Activated CD4-positive, alpha-beta memory T cell treated with anti-CD3 and anti-CD28 coated beads, Interleukin-2, amount 10 ng/mL, durations not matched to agents 7 days and 5 days (primary cell): ENCODE data around the gene PTPN11. TPM values are rescaled to one million over a fixed set of nuclear protein-coding genes. Genes with fewer than 3 reads are reported as not detected.
A peak's percentile ranks its signal among the peaks of the same experiment; 100 is the strongest.
"Not testable (repeated sequence)": the region's sequence is repeated elsewhere in the genome, so short reads cannot be mapped to it uniquely, and the experiment has no call there.

Experiments used
- CTCF ChIA-PET: fragments of 350-600 bp; sonication (Branson Sonifier 250); formaldehyde crosslinking; loops from one replicate; lab custom pipeline; 2021; ENCODE audit warnings: antibody characterized with exemption, inconsistent platforms; lab: Charles Lee
- POLR2A ChIA-PET: fragments of 350-600 bp; sonication (Branson Sonifier 250); formaldehyde crosslinking; loops from one replicate; lab custom pipeline; 2021; ENCODE audit warnings: antibody characterized with exemption; lab: Charles Lee
- DNase-seq: peaks from one replicate; pipeline ENCODE4 v3.0.0-alpha.2; 2020
- H3K27ac Mint-ChIP-seq: one replicate; pipeline ENCODE4 v1.8.0; 2021; ENCODE audit warnings: mild to moderate bottlenecking, mixed read lengths
- H3K27me3 Mint-ChIP-seq: one replicate; pipeline ENCODE4 v1.8.0; 2021; ENCODE audit warnings: mixed read lengths
- H3K36me3 Mint-ChIP-seq: one replicate; pipeline ENCODE4 v1.8.0; 2021; ENCODE audit warnings: low read depth, mixed read lengths
- H3K4me1 Mint-ChIP-seq: one replicate; pipeline ENCODE4 v1.8.0; 2021; ENCODE audit warnings: mixed read lengths
- H3K4me3 Mint-ChIP-seq: one replicate; pipeline ENCODE4 v1.8.0; 2021; ENCODE audit warnings: mild to moderate bottlenecking, mixed read lengths
- H3K9me3 Mint-ChIP-seq: one replicate; pipeline ENCODE4 v1.8.0; 2021; ENCODE audit warnings: mixed read lengths
- total RNA-seq, 2 experiments: library from RNA; stranded (reverse); gene quantifications; one replicate each; pipeline ENCODE4 v1.2.3, GENCODE V29; 2021

Gene PTPN11
- total RNA-seq, 2 experiments from 2014 or later: 88.1 to 92.3 TPM

GRCh38 chr12:112389922-112390654, 28.7 kb upstream of the PTPN11 start:
- H3K36me3 Mint-ChIP-seq, POLR2A ChIA-PET, H3K27ac Mint-ChIP-seq, DNase-seq, H3K9me3 Mint-ChIP-seq, H3K4me3 Mint-ChIP-seq, CTCF ChIA-PET: not testable (repeated sequence)
- peaks cover 16% of the 10 kb centered on the region for H3K27me3 Mint-ChIP-seq
- H3K4me1 Mint-ChIP-seq: peaks cover 12% of the 10 kb centered on the region

- H3K9me3 Mint-ChIP-seq: no peaks in the 10 kb centered on the region
- ChIA-PET POLR2A (no interaction called here), CTCF (interaction anchor here (0.6 kb wide), 1 partner anchor 448 kb away, joined by 4 read pairs; no protein-coding TSS in a partner anchor)
- H3K27ac Mint-ChIP-seq: no peak overlapping the region
- DNase-seq: no peak
- no peaks in the 10 kb centered on the region for H3K4me1 Mint-ChIP-seq
- no peaks in the 10 kb centered on the region for H3K36me3 Mint-ChIP-seq
- peaks cover 19% of the 10 kb centered on the region for H3K27me3 Mint-ChIP-seq
- H3K4me3 Mint-ChIP-seq: no peak overlapping the region
These were observed 25.4 kb upstream of the PTPN11 start for GRCh38 chr12:112393328-112393727.

GRCh38 chr12:112401054-112401453, 17.7 kb upstream of the PTPN11 start:
- Mint-ChIP-seq H3K27me3 (peaks cover 3% of the 10 kb centered on the region), H3K9me3 (no peaks in the 10 kb centered on the region), H3K36me3 (peaks cover 21% of the 10 kb centered on the region), H3K4me1 (peaks cover 10% of the 10 kb centered on the region), H3K4me3 (no peak overlapping the region), H3K27ac (no peak overlapping the region)
- POLR2A ChIA-PET: interaction anchor here (0.6 kb wide), 1 partner anchor 275 kb away, joined by 3 read pairs; no protein-coding TSS in a partner anchor
- CTCF ChIA-PET: interaction anchor here (0.7 to 1.9 kb wide), 2 partner anchors 14 to 122 kb away, joined by 3 to 10 read pairs; no protein-coding TSS in a partner anchor
- no peak for DNase-seq

- Mint-ChIP-seq H3K36me3 (peaks cover 31% of the 10 kb centered on the region), H3K4me3 (no peak overlapping the region), H3K27me3 (no peaks in the 10 kb centered on the region), H3K9me3 (no peaks in the 10 kb centered on the region), H3K4me1 (peaks cover 18% of the 10 kb centered on the region), H3K27ac (no peak overlapping the region)
- DNase-seq: no peak
- POLR2A ChIA-PET: interaction anchor here (1.2 kb wide), 1 partner anchor 560 kb away, joined by 3 read pairs; the partner anchor contains the start of gene MAPKAPK5
- CTCF ChIA-PET: interaction anchor here (0.7 to 1.9 kb wide), 3 partner anchors 15 to 123 kb away, joined by 3 to 10 read pairs (median 3); no protein-coding TSS in a partner anchor
These were observed 16.7 kb upstream of the PTPN11 start for GRCh38 chr12:112401903-112402498.

- peak overlapping the region; percentile 98 for H3K4me3 Mint-ChIP-seq
- no peak overlapping the region for H3K27ac Mint-ChIP-seq
- no peaks in the 10 kb centered on the region for H3K27me3 Mint-ChIP-seq
- H3K4me1 Mint-ChIP-seq: peaks cover 44% of the 10 kb centered on the region
- ChIA-PET CTCF (interaction anchor here (1.3 to 1.9 kb wide), 2 partner anchors 27 to 209 kb away, joined by 3 to 5 read pairs; no protein-coding TSS in a partner anchor), POLR2A (interaction anchor here (1.0 to 1.6 kb wide), 2 partner anchors 11 to 281 kb away, joined by 4 to 6 read pairs; partner anchors contain the start of genes PTPN11 and TRAFD1)
- H3K36me3 Mint-ChIP-seq: peaks cover 55% of the 10 kb centered on the region
- DNase-seq: no peak
- H3K9me3 Mint-ChIP-seq: no peaks in the 10 kb centered on the region
These were observed 11.9 kb upstream of the PTPN11 start for GRCh38 chr12:112406519-112407488.

GRCh38 chr12:112407683-112408082, 11.1 kb upstream of the PTPN11 start:
- POLR2A ChIA-PET, DNase-seq, H3K27me3 Mint-ChIP-seq, H3K9me3 Mint-ChIP-seq: not testable (repeated sequence)
- H3K27ac Mint-ChIP-seq: peak overlapping the region; percentile 69
- peaks cover 44% of the 10 kb centered on the region for H3K4me1 Mint-ChIP-seq
- H3K4me3 Mint-ChIP-seq: peak overlapping the region; percentile 98
- CTCF ChIA-PET: interaction anchor here (1.9 kb wide), 1 partner anchor 210 kb away, joined by 5 read pairs; no protein-coding TSS in a partner anchor
- H3K36me3 Mint-ChIP-seq: peaks cover 55% of the 10 kb centered on the region

GRCh38 chr12:112408621-112409020, 10.1 kb upstream of the PTPN11 start:
- ChIA-PET CTCF (no interaction called here), POLR2A (no interaction called here)
- DNase-seq: peak; percentile 30
- Mint-ChIP-seq H3K4me1 (peaks cover 44% of the 10 kb centered on the region), H3K27me3 (no peaks in the 10 kb centered on the region), H3K9me3 (no peaks in the 10 kb centered on the region), H3K4me3 (peak overlapping the region; percentile 98), H3K27ac (peak overlapping the region; percentile 98), H3K36me3 (peaks cover 53% of the 10 kb centered on the region)

- H3K27me3 Mint-ChIP-seq: no peaks in the 10 kb centered on the region
- H3K36me3 Mint-ChIP-seq: peaks cover 51% of the 10 kb centered on the region
- peak within 1 kb of the TSS; percentile 98 for H3K4me3 Mint-ChIP-seq
- peak within 1 kb of the TSS; percentile 98 for H3K27ac Mint-ChIP-seq
- CTCF ChIA-PET: no interaction called here
- peak; percentile 82 for DNase-seq
- H3K4me1 Mint-ChIP-seq: peaks cover 44% of the 10 kb centered on the region
- POLR2A ChIA-PET: interaction anchor here (1.5 kb wide), 1 partner anchor 9 kb away, joined by 10 read pairs; the partner anchor contains the start of gene PTPN11
- no peaks in the 10 kb centered on the region for H3K9me3 Mint-ChIP-seq
These were observed 9.5 kb upstream of the PTPN11 start, which contains the start of gene RPL6 for GRCh38 chr12:112409064-112409905. RPL6 (minus strand) TSS chr12:112409605; CDS start chr12:112408656, 949 bp downstream.

GRCh38 chr12:112409906-112410244, 8.9 kb upstream of the PTPN11 start:
- Mint-ChIP-seq H3K27ac (no peak overlapping the region), H3K27me3 (peaks cover under 1% of the 10 kb centered on the region), H3K9me3 (no peaks in the 10 kb centered on the region), H3K4me1 (peaks cover 40% of the 10 kb centered on the region), H3K4me3 (peak overlapping the region; percentile 98), H3K36me3 (peaks cover 45% of the 10 kb centered on the region)
- ChIA-PET CTCF (interaction anchor here (1.6 kb wide), 1 partner anchor 212 kb away, joined by 11 read pairs; no protein-coding TSS in a partner anchor), POLR2A (interaction anchor here (0.7 to 1.5 kb wide), 2 partner anchors 9 to 700 kb away, joined by 3 to 10 read pairs; partner anchors contain the start of gene PTPN11)
- DNase-seq: no peak

GRCh38 chr12:112413855-112414625, 4.7 kb upstream of the PTPN11 start:
- POLR2A ChIA-PET: interaction anchor here (0.9 kb wide), 1 partner anchor 401 kb away, joined by 3 read pairs; the partner anchor contains the start of gene TMEM116
- no peaks in the 10 kb centered on the region for H3K9me3 Mint-ChIP-seq

GRCh38 chr12:112415457-112415856, 3.3 kb upstream of the PTPN11 start:
- H3K27ac Mint-ChIP-seq, H3K9me3 Mint-ChIP-seq, H3K4me3 Mint-ChIP-seq, H3K36me3 Mint-ChIP-seq, POLR2A ChIA-PET, DNase-seq, H3K27me3 Mint-ChIP-seq: not testable (repeated sequence)
- peaks cover 25% of the 10 kb centered on the region for H3K4me1 Mint-ChIP-seq
- CTCF ChIA-PET: interaction anchor here (0.6 to 0.7 kb wide), 2 partner anchors 10 to 827 kb away, joined by 3 to 4 read pairs; no protein-coding TSS in a partner anchor

More at GRCh38 chr12:112413855-112414625, 4.7 kb upstream of the PTPN11 start:
- H3K27me3 Mint-ChIP-seq: peaks cover 2% of the 10 kb centered on the region
- no peak overlapping the region for H3K27ac Mint-ChIP-seq
- peaks cover 9% of the 10 kb centered on the region for H3K36me3 Mint-ChIP-seq
- DNase-seq: no peak
- H3K4me1 Mint-ChIP-seq: peaks cover 19% of the 10 kb centered on the region
- no peak overlapping the region for H3K4me3 Mint-ChIP-seq
- CTCF ChIA-PET: interaction anchor here (0.7 kb wide), 1 partner anchor 469 kb away, joined by 7 read pairs; no protein-coding TSS in a partner anchor
